HG03135 (cell line): ENCODE results near the gene MEIOB.
"Not testable (repeated sequence)": the region's sequence is repeated elsewhere in the genome, so short reads cannot be mapped to it uniquely, and the experiment has no call there.

Source experiments
- ATAC-seq: cut with Tn5 transposase; IDR thresholded peaks from one replicate; pipeline ENCODE4 v1.9.1; 2021; ENCODE audit warnings: mild to moderate bottlenecking, moderate library complexity; ENCODE audit not compliant: unreplicated experiment

MEIOB gene

DNA sequence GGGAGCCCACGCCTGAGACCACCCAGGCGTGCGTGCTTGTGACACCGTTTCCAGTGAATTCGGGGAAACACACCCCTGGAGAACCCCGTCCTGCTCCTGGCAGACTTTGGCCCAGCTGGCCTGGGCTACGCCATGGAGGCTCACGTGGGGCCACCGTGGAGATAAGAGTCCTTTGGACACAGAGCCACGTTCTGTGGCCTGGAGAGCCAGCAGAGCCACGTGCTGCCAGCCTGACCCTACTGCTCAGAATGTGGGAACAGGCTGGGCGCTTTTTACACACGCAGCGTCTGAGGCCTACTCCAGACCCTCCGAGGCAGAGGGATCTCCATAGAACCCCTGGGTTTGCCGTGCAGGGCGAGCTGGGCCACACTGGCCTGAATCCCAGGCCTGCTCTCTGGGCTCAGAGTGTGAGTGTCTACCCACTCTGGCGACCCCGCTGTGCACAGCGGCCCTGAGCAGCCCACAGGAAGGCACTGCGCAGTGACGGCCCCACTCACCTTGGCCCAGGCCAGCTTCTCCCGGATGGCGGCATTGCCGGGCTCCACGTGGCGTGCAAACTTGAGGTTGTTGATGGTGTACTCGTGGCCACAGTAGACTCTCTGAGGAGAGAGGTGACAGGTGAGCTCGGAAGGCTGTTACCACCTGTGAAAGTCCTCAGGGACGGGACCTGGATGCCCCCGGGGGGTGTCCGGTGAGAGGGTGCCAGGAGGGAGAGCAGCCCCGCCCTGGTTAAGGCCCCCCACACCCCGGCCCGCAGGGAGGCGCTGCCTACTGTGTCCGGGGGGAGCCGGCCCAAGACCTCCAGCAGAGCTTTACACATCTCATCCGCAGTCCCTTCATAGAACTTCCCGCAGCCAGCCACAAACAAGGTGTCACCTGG lies 55.3 kb downstream of the MEIOB start:
- no peak for ATAC-seq

DNA sequence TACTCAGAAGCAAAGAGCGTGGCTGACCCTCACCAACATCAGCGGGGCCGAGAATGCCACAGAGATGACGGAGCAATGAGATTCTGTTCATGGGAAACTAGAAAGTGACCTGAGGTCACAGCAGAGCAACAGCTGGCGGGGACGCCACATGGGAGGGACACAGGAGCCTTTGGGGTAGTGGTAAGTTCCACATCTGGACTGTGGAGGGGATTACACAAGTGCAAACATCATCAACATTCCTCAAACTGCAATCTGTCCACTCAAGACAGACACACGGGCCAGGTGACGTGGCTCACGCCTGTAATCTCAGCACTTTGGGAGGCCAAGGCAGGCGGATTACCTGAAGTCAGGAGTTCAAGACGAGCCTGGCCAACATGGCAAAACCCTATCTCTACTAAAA lies 56.5 kb downstream of the MEIOB start:
- ATAC-seq = no peak

DNA sequence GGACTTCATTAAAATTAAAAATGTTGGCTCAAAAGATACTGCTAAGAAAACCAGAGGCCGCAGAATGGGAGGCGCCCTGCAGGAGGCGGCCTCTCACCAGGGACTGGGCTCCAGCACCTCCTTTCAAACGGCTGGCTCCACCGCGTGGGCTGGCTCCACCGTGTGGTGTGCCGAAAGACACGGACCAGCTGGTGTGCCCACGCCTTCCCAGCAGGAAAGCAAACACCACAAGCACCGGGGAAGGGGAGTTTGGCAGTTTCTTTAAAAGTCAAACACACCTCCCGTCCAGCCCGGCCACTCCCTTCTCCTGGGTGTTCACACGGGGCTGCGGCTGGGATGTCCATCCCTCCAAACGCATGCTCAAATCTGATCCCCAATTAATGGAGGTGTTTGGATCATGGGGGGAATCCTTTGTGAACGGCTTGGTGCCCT lies 59.2 kb downstream of the MEIOB start:
- no peak for ATAC-seq

DNA sequence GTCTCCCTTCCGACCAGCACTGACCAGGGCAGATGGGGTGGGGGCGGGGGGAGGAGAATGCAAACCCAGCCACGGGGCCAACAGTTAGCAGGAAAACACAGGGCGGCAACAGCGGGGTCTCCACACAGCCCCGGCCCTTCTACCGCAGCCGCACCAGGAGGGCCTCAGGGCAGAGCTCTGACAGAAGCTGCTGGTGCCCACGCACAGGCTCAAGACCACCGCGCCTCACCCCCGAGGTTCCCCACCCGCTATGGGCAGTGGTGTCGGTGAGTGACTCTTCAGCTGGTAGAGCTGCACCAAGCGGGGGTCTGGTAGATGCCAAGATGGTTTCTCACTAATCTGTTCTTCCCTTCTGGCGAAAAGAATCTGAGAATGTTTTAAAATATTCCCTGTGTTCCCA lies 61.4 kb downstream of the MEIOB start:
- ATAC-seq = no peak

DNA sequence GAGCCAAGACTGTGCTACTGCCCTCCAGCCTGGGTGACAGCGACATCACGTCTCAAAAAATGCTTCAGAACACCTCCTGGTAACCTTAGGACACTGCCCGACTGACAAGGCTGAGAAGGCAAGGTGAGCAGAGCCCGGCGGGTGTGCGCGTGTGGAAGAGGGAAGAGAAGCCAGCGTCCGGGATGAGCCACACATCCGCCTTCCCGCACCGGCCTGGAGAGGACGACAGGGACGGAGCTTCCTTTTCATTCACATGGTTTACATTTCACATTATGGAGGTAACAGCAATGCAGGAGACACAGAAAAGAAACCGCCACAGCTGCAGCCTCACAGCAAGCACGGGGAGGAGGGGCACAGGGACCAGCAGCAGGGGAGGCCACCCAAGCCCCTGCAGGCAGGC lies 61.9 kb downstream of the MEIOB start:
- no peak for ATAC-seq

DNA sequence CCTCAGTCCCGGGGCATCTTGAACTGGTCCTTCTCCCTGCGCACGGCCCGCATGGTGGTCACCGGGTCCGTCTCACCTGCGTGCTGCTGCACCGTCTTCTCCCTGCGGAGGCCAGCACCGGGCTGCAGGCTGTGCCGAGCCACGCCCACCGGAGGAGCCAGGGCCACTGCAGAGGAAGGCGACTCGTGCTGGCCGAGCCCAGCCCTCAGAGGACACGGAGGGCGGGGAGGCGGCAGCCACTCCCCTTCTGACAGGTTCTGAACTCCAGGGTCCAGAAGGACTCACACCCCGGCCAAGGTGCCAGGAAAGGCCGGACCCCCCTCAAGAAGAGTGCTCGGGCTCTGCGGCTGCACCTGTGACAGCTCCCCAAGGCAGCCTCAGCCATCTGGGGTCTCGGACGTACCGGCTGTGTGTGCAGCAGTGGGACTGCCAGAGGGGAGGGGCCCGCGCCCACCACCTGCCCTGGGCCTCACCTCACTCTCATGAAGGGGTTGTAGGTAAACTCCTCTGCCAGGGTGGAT lies 62.6 kb downstream of the MEIOB start:
- ATAC-seq = no peak

DNA sequence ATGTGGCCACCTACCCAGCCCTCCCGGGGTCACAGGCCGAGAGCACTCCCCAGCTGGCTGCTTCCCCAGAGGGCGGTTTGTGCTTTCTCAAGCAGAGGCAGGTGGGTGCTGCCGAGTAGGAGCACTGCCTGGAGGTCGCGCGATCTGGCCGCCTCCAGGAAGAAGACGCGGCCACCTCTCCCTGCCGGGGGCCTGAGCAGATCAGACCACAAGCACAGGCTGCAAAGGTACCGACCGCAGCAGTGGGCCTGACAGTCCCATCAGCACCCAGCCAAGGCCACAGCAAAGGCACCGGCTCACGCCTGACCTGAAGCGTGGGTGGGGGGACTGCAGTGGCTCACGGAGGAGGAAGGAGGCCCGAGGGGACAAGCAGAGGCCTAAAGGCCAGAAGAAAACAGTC lies 63.3 kb downstream of the MEIOB start:
- no peak for ATAC-seq

DNA sequence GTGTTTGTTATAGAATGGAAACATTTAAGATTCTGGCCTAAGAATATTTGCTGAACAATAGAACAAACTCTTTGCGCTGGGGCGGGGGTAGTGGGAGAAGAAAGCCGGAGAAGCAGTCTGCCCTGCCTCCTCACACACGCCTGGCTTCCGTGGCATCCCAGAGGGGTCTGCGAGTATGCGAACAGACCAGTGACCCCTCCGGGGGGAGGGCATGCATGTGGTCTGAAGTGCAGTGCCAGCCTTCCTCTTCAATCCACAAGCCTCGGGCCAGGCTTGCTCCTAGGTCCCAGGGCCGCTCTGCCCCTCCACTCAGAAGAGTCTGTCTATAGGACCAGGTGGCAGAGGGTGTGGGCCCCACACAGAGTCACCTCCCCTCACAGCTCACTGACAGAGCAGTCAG lies 64.3 kb downstream of the MEIOB start:
- no peak for ATAC-seq

DNA sequence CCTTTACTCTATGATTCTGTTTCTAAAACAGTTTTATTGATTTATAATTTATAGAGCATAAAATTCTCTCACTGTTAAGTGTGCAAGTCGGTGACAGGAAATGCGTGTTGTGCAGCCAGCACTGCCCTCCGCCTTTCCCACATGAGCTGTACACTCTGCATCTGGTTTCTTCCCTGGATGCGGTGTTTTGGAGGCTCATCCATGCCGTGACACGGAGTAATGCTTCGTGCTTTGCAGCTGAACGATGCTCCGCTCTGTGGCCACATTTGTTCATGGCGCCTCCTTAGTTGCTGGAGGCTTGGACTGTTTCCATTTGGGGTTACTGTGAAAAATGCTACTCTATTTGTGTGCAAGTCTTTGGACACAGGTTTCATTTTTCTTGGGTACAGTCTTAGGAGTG lies 71.3 kb downstream of the MEIOB start:
- ATAC-seq = no peak

DNA sequence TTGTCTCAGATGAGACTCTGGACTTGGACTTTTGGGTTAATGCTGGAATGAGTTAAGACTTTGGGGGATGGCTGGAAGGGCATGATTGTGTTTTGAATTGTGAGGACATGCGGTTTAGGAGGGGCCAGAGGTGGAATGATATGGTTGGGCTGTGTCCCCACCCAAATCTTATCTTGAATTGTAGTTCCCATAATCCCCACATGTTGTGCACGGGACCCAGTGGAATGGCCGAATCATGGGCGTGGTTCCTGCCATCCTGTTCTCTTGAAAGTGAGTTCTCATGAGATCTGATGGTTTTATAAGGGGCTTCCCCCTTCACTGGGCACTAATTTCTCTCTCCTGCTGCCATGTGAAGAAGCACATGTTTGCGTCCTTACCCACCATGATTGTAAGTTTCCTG lies 72.7 kb downstream of the MEIOB start:
- ATAC-seq = not testable (repeated sequence)

DNA sequence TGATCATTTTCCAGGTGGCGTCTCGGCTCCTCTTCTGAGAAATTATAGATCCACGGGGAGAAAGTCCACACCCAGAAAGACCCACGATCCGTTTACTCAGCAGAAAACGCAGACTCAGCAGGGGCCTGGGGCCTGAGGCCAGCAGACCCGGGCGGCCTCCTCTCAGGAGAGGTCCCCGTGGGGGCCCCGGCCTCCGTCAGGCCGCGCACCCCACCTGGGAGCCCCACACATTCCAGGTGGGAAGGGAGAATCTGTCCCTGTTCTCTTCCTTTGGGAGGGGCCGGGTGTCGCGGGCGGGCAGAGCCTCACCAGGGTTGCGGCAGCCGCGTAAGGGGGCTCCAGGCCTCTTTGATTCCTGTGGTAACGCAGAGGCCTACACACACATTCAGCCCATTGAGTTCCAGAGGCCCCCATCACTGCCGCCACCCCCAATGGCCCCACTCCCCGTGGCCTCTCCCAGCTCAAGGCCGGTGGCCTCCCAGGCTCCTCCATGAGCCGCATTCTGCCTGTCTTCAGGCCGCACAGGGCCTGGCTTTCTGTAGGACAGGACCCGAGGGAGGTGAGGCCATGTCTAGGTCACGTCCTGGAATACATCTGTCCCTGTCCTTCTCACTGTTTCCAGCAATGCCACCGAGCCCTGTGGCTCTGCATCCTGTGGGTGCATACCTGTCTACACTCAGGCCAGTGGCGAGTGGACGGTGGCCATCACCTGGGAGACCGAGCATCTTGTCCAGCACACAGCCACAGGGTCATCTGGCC lies 76.9 kb downstream of the MEIOB start:
- ATAC-seq = no peak

DNA sequence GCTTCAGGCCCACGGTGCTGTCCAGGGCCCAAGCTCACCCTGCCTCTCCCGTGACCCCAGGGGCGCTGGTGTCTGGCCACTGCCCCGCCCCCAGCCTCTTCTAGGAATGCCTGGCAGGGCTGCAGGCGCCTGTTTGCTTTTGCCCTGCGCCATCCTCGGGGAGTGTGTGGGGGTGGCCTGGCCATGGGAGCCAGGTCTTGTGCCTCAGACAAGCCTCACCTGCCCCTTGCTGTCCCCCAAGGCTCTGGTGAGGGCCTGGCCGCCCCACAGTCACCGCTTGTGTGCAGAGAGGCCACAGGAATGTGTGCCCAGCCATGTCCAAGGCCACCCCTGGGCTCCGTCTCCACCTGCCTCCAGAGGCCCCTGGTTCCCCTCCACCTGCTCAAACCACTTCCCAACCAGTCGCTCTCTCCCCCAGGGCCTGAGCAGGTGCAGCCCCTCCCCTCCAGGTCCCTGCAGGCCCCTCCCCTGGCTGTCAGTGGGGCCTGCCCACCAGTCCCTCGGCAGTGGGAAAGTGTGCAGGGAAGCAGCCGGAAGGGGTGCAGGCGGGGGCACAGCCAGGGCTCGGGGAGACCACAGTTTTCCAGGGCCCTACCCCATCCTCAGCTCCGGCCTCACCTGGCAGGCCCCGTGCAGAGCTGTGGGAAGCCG lies 77.6 kb downstream of the MEIOB start:
- no peak for ATAC-seq

DNA sequence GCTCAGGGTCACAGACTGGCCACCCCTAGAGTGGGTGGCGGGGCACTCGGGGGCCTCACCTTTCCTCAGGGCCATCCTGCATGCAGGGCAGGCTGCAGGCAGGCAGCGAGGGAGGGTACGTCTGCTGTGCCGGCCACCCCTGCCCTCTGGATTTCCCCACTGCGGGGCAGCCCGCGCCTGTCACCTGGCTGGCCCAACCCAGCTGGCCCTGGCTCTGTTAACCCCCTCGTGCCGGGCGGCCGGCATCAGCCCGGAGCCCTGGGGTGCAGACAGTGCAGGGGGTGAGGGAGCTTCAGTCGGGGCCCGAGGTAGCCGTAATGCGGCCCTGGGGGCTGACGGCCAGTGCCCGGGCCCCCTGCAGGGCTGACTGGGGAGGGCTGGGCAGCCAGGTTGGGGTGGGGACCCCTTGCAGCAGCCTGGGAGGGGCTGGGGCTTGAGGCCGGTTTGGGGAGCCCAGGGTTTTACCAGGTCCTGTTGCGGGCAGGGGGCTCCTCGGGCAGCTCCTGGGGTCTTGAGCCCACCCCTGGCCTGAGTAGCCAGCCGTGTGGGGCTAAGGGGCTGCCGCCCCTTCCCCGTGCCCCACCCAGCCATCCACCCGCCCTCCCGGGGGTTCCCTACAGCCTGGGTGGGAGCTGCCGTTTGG lies 78.3 kb downstream of the MEIOB start, which contains the start of gene IGFALS:
IGFALS (minus strand) TSS at position 128 of the 643 bp plus-strand sequence; CDS start at position 75, 53 bp downstream.
- ATAC-seq = no peak

DNA sequence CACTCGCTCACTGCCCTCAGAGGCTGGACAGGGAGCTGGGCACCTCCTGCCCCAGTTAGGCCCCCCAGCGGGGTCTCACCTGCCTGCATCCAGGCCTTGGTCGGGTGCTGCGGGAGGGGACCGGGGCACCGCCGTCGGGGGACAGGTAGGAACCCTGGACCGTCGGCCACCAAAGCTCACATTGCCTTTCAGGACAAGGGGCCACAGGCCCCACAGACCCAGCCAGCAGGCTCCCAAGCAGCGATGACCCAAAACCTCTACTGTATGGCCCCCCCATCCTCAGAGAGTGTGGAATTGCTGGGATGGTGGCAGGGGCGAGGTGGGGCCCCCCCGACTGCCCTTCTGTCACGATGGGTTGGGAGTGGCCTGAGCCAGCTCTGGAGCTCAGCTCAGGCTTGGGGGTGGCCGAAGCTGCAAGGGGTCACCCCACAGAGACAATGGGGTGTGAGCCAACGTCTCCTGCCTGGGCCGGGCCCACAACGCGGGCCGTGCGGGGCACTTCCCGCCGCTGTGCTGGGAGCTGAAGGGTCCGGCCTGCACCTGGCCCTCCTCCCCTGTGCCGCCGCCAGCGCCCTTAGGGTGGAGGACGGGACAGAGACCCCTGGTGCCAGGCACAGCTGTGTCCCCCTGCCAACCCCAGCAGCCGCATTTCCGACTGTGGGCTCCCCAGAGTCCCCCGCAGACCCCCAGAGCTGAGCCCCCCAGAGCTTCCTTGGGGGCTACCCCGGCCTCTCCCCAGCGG lies 79.0 kb downstream of the MEIOB start:
- no peak for ATAC-seq

DNA sequence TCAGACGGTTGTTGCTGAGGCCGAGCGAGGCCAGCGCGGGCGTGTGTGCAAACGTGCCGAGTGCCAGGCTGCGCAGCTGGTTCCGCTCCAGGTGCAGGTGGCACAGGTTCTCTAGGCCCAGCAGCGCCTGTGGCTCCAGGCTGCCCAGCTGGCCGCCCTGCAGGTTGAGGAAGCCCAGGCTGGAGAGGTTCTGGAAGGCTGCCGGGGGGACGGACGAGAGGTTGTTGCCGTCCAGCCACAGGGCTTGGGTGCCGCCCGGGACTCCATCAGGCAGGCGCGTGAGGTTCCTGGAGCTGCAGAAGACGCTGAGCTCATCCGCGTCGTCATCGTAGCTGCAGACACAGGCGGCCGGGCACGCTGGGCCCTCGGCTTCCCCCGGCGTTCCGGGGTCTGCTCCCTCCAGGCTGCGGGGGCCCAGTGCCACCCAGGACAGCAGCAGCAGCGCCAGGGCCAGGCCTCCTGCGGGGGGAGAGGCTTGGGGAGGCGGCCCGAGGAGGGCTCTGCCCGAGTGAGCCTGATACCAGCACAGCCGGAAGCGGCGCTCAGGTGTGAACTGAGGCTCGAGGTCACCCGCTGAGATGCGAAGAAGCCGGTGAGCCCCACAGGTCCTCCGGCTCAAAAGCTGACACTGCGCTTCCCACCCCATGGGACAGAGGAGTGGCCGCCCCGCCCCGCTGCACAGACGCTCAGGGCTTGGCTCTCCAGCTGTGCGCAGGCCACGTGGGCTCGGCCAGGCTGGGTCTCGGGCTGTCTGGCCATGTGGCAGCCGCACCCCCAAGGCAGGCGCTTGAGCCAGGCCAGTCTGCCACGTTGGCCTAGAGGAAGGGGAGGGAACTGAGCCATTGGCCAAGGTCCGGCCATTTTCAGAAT lies 79.8 kb downstream of the MEIOB start:
- ATAC-seq = no peak

DNA sequence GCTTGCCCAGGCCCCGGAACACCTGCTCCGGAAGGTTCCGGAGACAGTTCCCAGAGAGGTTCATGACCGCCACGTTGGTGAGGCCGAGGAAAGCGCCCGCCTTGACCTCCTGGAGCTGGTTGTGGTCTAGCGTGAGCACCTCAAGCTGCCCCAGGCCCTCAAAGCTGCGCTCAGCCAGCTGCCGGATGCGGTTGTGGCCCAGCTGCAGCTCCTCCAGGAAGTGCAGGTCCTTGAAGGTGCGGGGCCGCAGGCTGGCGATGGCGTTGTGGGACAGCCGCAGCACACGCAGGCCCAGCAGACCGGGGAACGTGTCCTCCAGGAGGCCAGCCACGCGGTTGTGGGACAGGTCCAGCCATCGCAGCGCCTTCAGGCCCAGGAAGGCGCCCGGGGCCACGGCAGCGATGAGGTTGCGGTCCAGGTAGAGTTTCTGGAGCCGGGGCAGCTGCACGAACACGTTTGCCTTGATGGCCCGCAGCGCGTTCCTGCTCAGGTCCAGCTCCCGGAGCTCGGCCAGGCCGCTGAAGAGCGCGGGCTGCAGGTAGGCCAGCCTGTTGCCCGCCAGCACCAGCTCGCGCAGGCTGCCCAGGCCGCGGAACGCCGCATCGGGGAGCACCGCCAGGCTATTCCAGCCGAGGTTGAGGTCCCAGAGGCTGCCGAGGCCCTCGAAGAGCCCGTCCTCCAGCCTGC lies 80.6 kb downstream of the MEIOB start:
- no peak for ATAC-seq

DNA sequence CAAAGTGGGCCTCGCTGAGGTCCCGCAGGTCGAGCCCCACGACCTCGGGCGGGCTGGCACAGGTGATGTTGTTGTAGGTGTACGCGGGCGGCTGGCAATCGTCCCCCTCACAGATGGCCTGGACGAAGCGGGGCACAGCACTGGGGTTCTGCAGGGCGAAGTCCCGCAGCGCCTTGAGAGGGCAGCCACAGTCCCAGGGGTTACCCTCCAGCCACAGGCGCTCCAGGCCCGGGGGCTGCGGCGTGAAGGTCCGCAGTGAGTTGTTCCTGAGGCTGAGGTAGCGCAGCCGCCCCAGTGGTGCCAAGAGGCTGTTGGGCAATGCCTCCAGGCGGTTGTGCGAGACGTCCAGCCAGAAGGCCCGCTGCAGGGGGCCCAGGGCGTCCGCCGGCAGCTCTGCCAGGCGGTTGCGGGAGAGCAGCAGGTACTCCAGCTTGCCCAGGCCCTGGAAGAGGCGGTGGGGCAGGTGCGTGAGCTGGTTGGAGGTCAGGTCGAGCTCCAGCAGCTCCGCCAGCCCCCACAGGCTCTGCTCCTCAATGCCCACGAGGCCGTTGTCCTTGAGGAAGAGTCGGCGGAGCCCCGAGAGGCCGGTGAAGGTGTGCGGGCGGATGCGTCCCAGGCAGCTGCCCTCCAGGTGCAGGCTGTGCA lies 81.2 kb downstream of the MEIOB start:
- no peak for ATAC-seq

DNA sequence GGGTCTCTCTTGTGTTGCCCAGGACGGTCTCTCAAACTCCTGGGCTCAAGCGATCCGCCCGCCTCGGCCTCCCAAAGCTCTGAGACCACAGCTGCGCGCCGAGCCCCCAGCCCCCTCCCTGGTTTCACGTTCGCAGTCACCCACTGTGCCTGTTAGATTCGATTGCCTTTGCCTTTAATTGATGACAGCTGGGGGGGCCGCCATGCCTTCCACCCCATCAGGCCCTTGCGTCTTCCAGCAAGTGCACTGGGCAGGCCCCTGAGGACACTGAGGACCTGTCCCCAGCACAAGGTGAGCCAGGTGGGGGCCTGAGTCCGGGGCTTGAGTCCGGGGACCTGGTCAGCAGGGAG lies 81.7 kb downstream of the MEIOB start:
- ATAC-seq = no peak
